Right lobe of liver (tissue), 6 donors: ENCODE data around the gene PIGW. TPM values are rescaled to one million over a fixed set of nuclear protein-coding genes. Genes with fewer than 3 reads are reported as not detected.

Experiments used
- ATAC-seq, 4 donors: fragments of 200-7000 bp; cut with Tn5 transposase; one replicate each; pipeline ENCODE4 v1.9.1; 2020; ENCODE audit warnings: mild to moderate bottlenecking in 4 of 4, moderate library complexity in 4 of 4
- DNase-seq, 3 donors: peaks; one replicate each; pipeline ENCODE4 v3.0.0-alpha.2; 2020
- H3K27ac ChIP-seq, 3 donors: fragments of 200-600 bp; one replicate each; pipeline ENCODE4 v1.8.0; 2022
- H3K27me3 ChIP-seq, 2 donors: fragments of 200-600 bp; one replicate each; pipeline ENCODE4 v1.8.0; 2022
- H3K36me3 ChIP-seq, 4 donors: fragments of 200-600 bp; sonication (generic) in 1 of 4; one replicate each; pipeline versions ENCODE4 v1.5.1 to v1.8.0; 2017 to 2022; ENCODE audit warnings: control low read depth in 1 of 4
- H3K4me1 ChIP-seq, 4 donors: fragments of 200-600 bp; sonication (generic) in 1 of 4; one replicate each; pipeline versions ENCODE4 v1.5.1 to v1.8.0; 2017 to 2022; ENCODE audit warnings: control low read depth in 1 of 4
- H3K4me3 ChIP-seq, 3 donors: fragments of 200-600 bp; one replicate each; pipeline ENCODE4 v1.8.0; 2022
- H3K9me3 ChIP-seq, 4 donors: fragments of 200-600 bp; sonication (generic) in 1 of 4; one replicate each; pipeline versions ENCODE4 v1.5.1 to v1.8.0; 2017 to 2022; ENCODE audit warnings: control low read depth in 1 of 4
- CTCF ChIP-seq, 4 donors: fragments of 200-600 bp in 3 of 4; fragments of 450-650 bp in 1 of 4; IDR thresholded peaks; one replicate each; pipeline versions ENCODE4 v1.5.1 to v1.8.0; 2016 to 2022; ENCODE audit warnings: antibody characterized with exemption in 4 of 4, mild to moderate bottlenecking in 2 of 4
- POLR2A ChIP-seq: fragments of 450-650 bp; IDR thresholded peaks from one replicate; pipeline ENCODE4 v1.6.1; 2017; ENCODE audit warnings: antibody characterized with exemption, mild to moderate bottlenecking
- WGBS: methylation state at CpG from one replicate; pipeline ENCODE4 v1.1.6; 2018; ENCODE audit warnings: low coverage, low lambda C conversion rate; ENCODE audit not compliant: insufficient coverage; ENCODE audit errors: missing lambda C conversion rate; 5-methylcytosine and 5-hydroxymethylcytosine counted together
- intact Hi-C, 2 donors: fragments of 100-400 bp; cut with DNase I; formaldehyde crosslinking; loops; one replicate each; pipeline versions ENCODE4 v1.11.2 to v1.14.1; 2022
- total RNA-seq, 6 experiments: library from RNA; depleted of rRNA in 2 of 6; stranded (reverse); fragments of >200 nt in 2 of 6; fragmentation: NEBNext Ultra II Directional in 3 of 6; extraction: Animal tissue kit (Norgen Biotek cat#: 25700) in 3 of 6; gene quantifications; one replicate each; pipeline versions ENCODE4 v1.1.0 to v1.2.4, GENCODE V29; 2016 to 2023
- donor health status: DM: no; HTN: yes; CAD: no.
- donor health status: DM: no; HTN: no; CAD: no.
- donor health status: DM: no; HTN: no; CAD: no.
- donor health status: DM: no; HTN: yes; CAD: no.
- donor health status: DM: no; HTN: yes; CAD: no.

Gene PIGW
- total RNA-seq, 6 experiments from 2014 or later: 3.0 to 6.1 (median 4.1) TPM

GRCh38 chr17:36527621-36528250 is 7.1 kb upstream of the PIGW start:
- no peak for TF ChIP-seq POLR2A
- TF ChIP-seq CTCF (IDR thresholded peaks at IDR 0.05): no peak
- DNase-seq (no peak), ATAC-seq (no peak)
- Histone ChIP-seq H3K27ac (no peak overlapping the region), H3K9me3 (no peaks in the 10 kb centered on the region), H3K36me3 (peaks cover 0 to 49% (median 11%) of the 10 kb centered on the region in 4 donors), H3K4me1 (no peaks in the 10 kb centered on the region), H3K4me3 (no peak overlapping the region), H3K27me3 (no peaks in the 10 kb centered on the region)
- intact Hi-C loops: no loop called here
- WGBS: 84% methylated on average over 3 of the region's 7 CpGs

GRCh38 chr17:36529121-36529520 is 5.7 kb upstream of the PIGW start:
- intact Hi-C loops: no loop called here
- Histone ChIP-seq H3K27me3 (no peaks in the 10 kb centered on the region), H3K4me3 (no peak overlapping the region), H3K27ac (no peak overlapping the region), H3K36me3 (peaks cover 0 to 52% (median 11%) of the 10 kb centered on the region in 4 donors), H3K9me3 (no peaks in the 10 kb centered on the region), H3K4me1 (peaks cover 0 to 4% (median 2%) of the 10 kb centered on the region in 4 donors)
- DNase-seq (no peak), ATAC-seq (no peak)
- no peak for TF ChIP-seq POLR2A
- TF ChIP-seq CTCF (IDR thresholded peaks at IDR 0.05): no peak

GRCh38 chr17:36532435-36532975 is 2.3 kb upstream of the PIGW start:
- ATAC-seq: no peak
- peaks cover 0 to 24% (median 3%) of the 10 kb centered on the region in 4 donors for H3K36me3 ChIP-seq
- no peak for TF ChIP-seq CTCF (IDR thresholded peaks at IDR 0.05)
- TF ChIP-seq POLR2A: no peak

GRCh38 chr17:36533935-36534839 is 600 bp upstream of the PIGW start:
- Histone ChIP-seq H3K27ac (peak overlapping the region; percentile 77 to 83 (median 81)), H3K4me1 (peaks cover 0 to 7% (median 2%) of the 10 kb centered on the region in 4 donors), H3K4me3 (peak overlapping the region; percentile 64 to 95 (median 66)), H3K36me3 (peaks cover 0 to 18% (median 2%) of the 10 kb centered on the region in 4 donors), H3K27me3 (no peaks in the 10 kb centered on the region), H3K9me3 (no peaks in the 10 kb centered on the region)
- peak; percentile 39 to 46 (median 42) for TF ChIP-seq CTCF (IDR thresholded peaks at IDR 0.05)
- no peak for TF ChIP-seq POLR2A
- intact Hi-C loops: loop anchor here in 1 of 2 donors (10.0 kb wide), 1 partner anchor 61 kb away; the partner anchor contains the start of gene DHRS11
- ATAC-seq: peak; percentile 42 to 61 (median 44)
- 18% methylated on average over 24 of the region's 48 CpGs for WGBS
- DNase-seq: peak; percentile 74 to 76 (median 74)

More at GRCh38 chr17:36532435-36532975, 2.3 kb upstream of the PIGW start:
- Histone ChIP-seq H3K9me3 (no peaks in the 10 kb centered on the region), H3K27ac (no peak overlapping the region), H3K4me3 (no peak overlapping the region), H3K27me3 (no peaks in the 10 kb centered on the region), H3K4me1 (peaks cover 0 to 7% (median 2%) of the 10 kb centered on the region in 4 donors)
- intact Hi-C loops: loop anchor here in 1 of 2 donors (10.0 kb wide), 1 partner anchor 62 kb away; the partner anchor contains the start of gene DHRS11
- no CpG with 5 or more reads among the region's 2 CpGs for WGBS
- DNase-seq: no peak
